Smooth muscle cell (in vitro differentiated cells): ENCODE measurements around the gene GSS. TPM values are rescaled to one million over a fixed set of nuclear protein-coding genes. Genes with fewer than 3 reads are reported as not detected.

ENCODE experiments used
- DNase-seq: peaks from one replicate; lab custom pipeline; 2025; ENCODE audit not compliant: unreplicated experiment; lab: John Stamatoyannopoulos, UW
- H2AFZ ChIP-seq: fragments of 200-600 bp; sonication (generic); 2 replicates; pipeline ENCODE4 v1.6.0; 2016; ENCODE audit warnings: antibody characterized with exemption, low read depth, mild to moderate bottlenecking
- H3F3A ChIP-seq: fragments of 200-600 bp; sonication (generic); 2 replicates; pipeline ENCODE4 v1.6.0; 2017; ENCODE audit warnings: antibody characterized with exemption, low read depth
- H3K27ac ChIP-seq: fragments of 200-600 bp; sonication (generic); 2 replicates; pipeline ENCODE4 v1.5.1; 2016; ENCODE audit warnings: low read depth, mild to moderate bottlenecking
- H3K27me3 ChIP-seq: fragments of 200-600 bp; sonication (generic); 2 replicates; pipeline ENCODE4 v1.6.1; 2016; ENCODE audit warnings: low read depth, mild to moderate bottlenecking
- H3K36me3 ChIP-seq: fragments of 200-600 bp; sonication (generic); 2 replicates; pipeline ENCODE4 v1.5.1; 2016; ENCODE audit warnings: low read depth
- H3K4me1 ChIP-seq: fragments of 200-600 bp; sonication (generic); 2 replicates; pipeline ENCODE4 v1.5.1; 2016; ENCODE audit warnings: low read depth
- H3K4me2 ChIP-seq: fragments of 200-600 bp; sonication (generic); 2 replicates; pipeline ENCODE4 v1.6.0; 2016; ENCODE audit warnings: mild to moderate bottlenecking
- H3K4me3 ChIP-seq: fragments of 200-600 bp; sonication (generic); 2 replicates; pipeline ENCODE4 v1.5.1; 2016; ENCODE audit warnings: mild to moderate bottlenecking
- H3K79me2 ChIP-seq: fragments of 200-600 bp; sonication (generic); 2 replicates; pipeline ENCODE4 v1.6.0; 2016; ENCODE audit warnings: low read depth, mild to moderate bottlenecking
- H3K9ac ChIP-seq: fragments of 200-600 bp; sonication (generic); 2 replicates; pipeline ENCODE4 v1.6.0; 2016; ENCODE audit warnings: low read depth
- H3K9me3 ChIP-seq: fragments of 200-600 bp; sonication (generic); replicated peaks from 2 replicates; pipeline ENCODE4 v1.5.1; 2016; ENCODE audit warnings: low read depth
- H4K20me1 ChIP-seq: fragments of 200-600 bp; sonication (generic); 2 replicates; pipeline ENCODE4 v1.6.0; 2016; ENCODE audit warnings: low read depth
- WGBS: methylation state at CpG from one replicate; pipeline ENCODE4 v1.1.7; 2016; ENCODE audit warnings: low lambda C conversion rate; 5-methylcytosine and 5-hydroxymethylcytosine counted together
- polyA plus RNA-seq: library from polyadenylated mRNA; unstranded; fragments of >200 nt; fragmentation: Nextera tagmentation; extraction: Ambion mirVana; gene quantifications from 2 replicates; pipeline ENCODE4 v1.2.1, GENCODE V29; 2016
- total RNA-seq: library from RNA; depleted of rRNA; stranded (reverse); fragments of >200 nt; gene quantifications from 2 replicates; pipeline ENCODE4 v1.2.3, GENCODE V29; 2014
- TF ChIP-seq, protein P1 (sequence below): fragments of 200-600 bp; sonication (generic); IDR thresholded peaks from 2 replicates; pipeline ENCODE4 v1.5.1; 2017; ENCODE audit warnings: borderline replicate concordance, mild to moderate bottlenecking, antibody characterized with exemption; ENCODE audit not compliant: insufficient read depth, poor library complexity, severe bottlenecking

Gene GSS
- total and polyA plus RNA-seq, 2 experiments from 2014 or later: 48.4 to 71.6 TPM

DNA sequence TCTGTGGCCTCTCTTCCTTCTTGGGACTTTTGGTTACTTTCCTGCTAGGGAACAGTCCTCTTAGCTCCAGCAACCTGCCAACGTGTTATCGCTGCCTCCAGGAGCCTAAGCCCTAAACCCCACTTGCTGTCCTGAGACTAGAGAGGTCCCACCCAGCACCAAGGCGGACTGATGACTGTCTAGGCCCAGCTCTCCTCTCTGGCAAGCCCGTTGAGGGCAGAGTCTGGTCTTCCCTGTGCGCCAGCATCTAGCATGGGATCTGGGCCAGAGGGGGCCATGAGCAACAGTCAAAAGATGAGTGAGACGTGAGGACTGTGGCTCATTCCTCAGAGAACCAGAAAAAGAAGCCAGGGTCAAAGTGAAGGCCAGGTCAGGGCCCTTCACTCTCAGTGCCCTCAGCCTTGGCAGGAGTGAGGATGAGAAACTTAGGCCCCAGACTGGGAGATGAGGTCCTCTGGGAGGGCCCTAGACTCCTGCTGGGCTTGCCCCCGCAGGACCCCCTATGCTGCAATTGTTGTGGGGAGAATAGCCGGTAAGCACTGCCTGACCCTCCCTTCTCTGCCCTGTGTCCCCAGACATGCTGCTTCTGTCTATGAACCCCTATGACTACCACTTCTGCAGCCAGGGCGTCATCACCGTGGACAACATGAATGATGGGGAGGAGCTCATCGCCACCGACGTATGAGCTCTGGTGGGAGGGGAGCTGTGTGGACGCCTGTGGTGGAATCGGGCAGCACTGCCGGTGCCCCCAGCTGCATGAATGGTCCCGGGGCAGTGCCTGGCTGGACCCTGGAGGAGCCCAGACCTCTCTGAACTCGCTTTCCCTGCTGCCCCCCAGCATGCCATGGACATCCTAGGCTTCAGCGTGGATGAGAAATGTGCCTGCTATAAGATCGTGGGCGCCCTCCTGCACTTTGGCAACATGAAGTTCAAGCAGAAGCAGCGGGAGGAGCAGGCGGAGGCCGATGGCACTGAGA, 31.0 kb upstream of the GSS start:
- no peak overlapping the region for H3K4me2 ChIP-seq
- H3K79me2 ChIP-seq: no peaks in the 10 kb centered on the region
- H2AFZ ChIP-seq: no peak overlapping the region
- no peak overlapping the region for H3K27ac ChIP-seq
- H3K36me3 ChIP-seq: no peaks in the 10 kb centered on the region
- no peaks in the 10 kb centered on the region for H3F3A ChIP-seq
- H3K9ac ChIP-seq: no peak overlapping the region
- H3K27me3 ChIP-seq: peaks cover 17% of the 10 kb centered on the region
- no peak overlapping the region for H3K4me3 ChIP-seq
- TF ChIP-seq, protein P1, sequence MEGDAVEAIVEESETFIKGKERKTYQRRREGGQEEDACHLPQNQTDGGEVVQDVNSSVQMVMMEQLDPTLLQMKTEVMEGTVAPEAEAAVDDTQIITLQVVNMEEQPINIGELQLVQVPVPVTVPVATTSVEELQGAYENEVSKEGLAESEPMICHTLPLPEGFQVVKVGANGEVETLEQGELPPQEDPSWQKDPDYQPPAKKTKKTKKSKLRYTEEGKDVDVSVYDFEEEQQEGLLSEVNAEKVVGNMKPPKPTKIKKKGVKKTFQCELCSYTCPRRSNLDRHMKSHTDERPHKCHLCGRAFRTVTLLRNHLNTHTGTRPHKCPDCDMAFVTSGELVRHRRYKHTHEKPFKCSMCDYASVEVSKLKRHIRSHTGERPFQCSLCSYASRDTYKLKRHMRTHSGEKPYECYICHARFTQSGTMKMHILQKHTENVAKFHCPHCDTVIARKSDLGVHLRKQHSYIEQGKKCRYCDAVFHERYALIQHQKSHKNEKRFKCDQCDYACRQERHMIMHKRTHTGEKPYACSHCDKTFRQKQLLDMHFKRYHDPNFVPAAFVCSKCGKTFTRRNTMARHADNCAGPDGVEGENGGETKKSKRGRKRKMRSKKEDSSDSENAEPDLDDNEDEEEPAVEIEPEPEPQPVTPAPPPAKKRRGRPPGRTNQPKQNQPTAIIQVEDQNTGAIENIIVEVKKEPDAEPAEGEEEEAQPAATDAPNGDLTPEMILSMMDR: no peak
- no peaks in the 10 kb centered on the region for H3K9me3 ChIP-seq
- 88% methylated on average over 24 of the region's 24 CpGs for WGBS
- H4K20me1 ChIP-seq: no peaks in the 10 kb centered on the region
- DNase-seq: no peak
- H3K4me1 ChIP-seq: peaks cover 5% of the 10 kb centered on the region

DNA sequence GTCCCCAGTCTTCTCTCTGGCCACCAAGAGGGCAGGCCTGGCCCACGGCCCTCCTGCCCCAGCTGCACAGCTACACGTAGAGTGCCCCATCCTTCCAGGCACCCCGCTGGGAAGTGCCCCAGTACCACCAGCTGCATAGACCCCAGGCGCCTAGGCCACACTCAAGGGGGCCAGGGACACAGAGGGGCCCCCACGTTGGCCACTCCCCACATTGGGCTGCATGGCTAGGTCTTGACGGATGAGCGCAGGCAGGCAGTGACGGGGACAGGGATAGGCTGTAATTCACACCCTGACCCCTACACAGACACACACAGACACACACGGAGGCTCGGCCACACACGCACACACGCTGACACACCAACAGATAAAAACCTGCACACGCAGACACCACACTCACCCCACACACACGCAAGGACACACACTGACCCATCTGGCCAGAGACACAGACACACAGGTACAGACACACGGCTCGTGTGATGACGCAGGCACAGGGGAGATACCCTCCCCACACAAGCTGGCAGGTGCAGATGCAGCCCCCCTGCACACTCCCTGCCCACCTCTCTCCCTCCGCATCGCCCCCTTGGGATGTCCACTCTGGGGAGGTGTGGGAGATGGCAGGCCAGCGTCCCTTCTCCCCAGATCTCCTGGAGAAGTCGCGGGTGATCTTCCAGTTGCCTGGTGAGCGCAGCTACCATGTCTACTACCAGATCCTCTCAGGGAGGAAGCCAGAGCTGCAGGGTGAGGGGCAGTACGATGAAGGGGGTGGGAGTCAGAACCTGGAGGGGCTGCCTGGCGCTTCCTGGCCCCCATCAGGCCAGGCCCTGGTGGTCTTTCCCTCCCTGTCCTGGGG, 30.1 kb upstream of the GSS start:
- Histone ChIP-seq H3K27me3 (peaks cover 17% of the 10 kb centered on the region), H3K9ac (no peak overlapping the region), H4K20me1 (no peaks in the 10 kb centered on the region), H3K4me1 (peaks cover 5% of the 10 kb centered on the region), H3K9me3 (no peaks in the 10 kb centered on the region), H3K27ac (no peak overlapping the region), H2AFZ (no peak overlapping the region), H3F3A (no peaks in the 10 kb centered on the region), H3K36me3 (no peaks in the 10 kb centered on the region), H3K4me2 (no peak overlapping the region), H3K79me2 (no peaks in the 10 kb centered on the region), H3K4me3 (no peak overlapping the region)
- TF ChIP-seq, protein P1: no peak
- DNase-seq: no peak
- 86% methylated on average over 24 of the region's 25 CpGs for WGBS

DNA sequence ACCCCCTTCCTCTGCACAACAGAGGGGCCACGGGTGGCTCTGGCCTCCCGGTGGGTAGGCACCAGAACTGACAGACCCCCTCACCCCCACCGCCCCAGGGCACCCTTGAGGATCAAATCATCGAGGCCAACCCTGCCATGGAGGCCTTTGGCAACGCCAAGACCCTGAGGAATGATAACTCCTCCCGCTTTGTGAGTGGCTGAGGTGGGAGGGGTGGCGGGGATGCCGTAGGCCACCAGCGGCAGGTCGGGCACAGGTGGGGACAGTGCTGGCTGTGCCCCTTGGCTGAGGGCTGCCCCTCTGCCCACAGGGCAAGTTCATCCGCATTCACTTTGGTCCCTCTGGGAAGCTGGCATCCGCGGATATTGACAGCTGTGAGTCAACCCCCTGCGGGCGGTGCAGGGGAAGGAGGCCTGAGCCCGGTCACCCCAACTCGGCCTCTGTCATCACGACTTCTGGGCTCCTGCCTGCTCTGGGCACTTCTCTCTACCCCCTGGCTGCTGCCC, 29.2 kb upstream of the GSS start:
- H3K9me3 ChIP-seq: no peaks in the 10 kb centered on the region
- no peaks in the 10 kb centered on the region for H3K79me2 ChIP-seq
- H3K4me3 ChIP-seq: no peak overlapping the region
- peaks cover 17% of the 10 kb centered on the region for H3K27me3 ChIP-seq
- no peak for DNase-seq
- no peak overlapping the region for H3K27ac ChIP-seq
- no peaks in the 10 kb centered on the region for H3F3A ChIP-seq
- no peaks in the 10 kb centered on the region for H3K36me3 ChIP-seq
- 80% methylated on average over 16 of the region's 18 CpGs for WGBS
- TF ChIP-seq, protein P1: no peak
- H2AFZ ChIP-seq: no peak overlapping the region
- no peak overlapping the region for H3K9ac ChIP-seq
- H3K4me2 ChIP-seq: no peak overlapping the region
- peaks cover 5% of the 10 kb centered on the region for H3K4me1 ChIP-seq
- H4K20me1 ChIP-seq: no peaks in the 10 kb centered on the region
